H9 (cell line): ENCODE results near the gene SFMBT1. TPM values are rescaled to one million over a fixed set of nuclear protein-coding genes. Genes with fewer than 3 reads are reported as not detected.

Experiments used
- DNase-seq: peaks from one replicate; pipeline ENCODE4 v3.0.0-alpha.2; 2017
- H2AFZ ChIP-seq: one replicate; pipeline ENCODE4 v1.6.1; 2013; ENCODE audit warnings: mild to moderate bottlenecking, low read length, control low read depth, moderate library complexity
- H2AK5ac ChIP-seq: 2 replicates; pipeline ENCODE4 v1.6.1; 2013; ENCODE audit warnings: low read length, control low read depth, mixed read lengths; ENCODE audit not compliant: insufficient read length
- H2BK120ac ChIP-seq: one replicate; pipeline ENCODE4 v1.6.1; 2013; ENCODE audit warnings: low read depth, mild to moderate bottlenecking, low read length, control low read depth, inconsistent platforms; ENCODE audit not compliant: poor library complexity, severe bottlenecking
- H2BK12ac ChIP-seq: 2 replicates; pipeline ENCODE4 v1.6.1; 2013; ENCODE audit warnings: low read length, control low read depth, mixed read lengths, low read depth; ENCODE audit not compliant: insufficient read length
- H2BK15ac ChIP-seq: 2 replicates; pipeline ENCODE4 v1.6.1; 2013; ENCODE audit warnings: low read depth, low read length, control low read depth
- H2BK20ac ChIP-seq: one replicate; pipeline ENCODE4 v1.6.1; 2013; ENCODE audit warnings: low read depth, mild to moderate bottlenecking, low read length, control low read depth, inconsistent platforms; ENCODE audit not compliant: poor library complexity, severe bottlenecking
- H2BK5ac ChIP-seq: 2 replicates; pipeline ENCODE4 v1.6.1; 2013; ENCODE audit warnings: low read length, control low read depth, mixed read lengths; ENCODE audit not compliant: insufficient read length
- H3K14ac ChIP-seq: 2 replicates; pipeline ENCODE4 v1.6.1; 2013; ENCODE audit warnings: low read length, control low read depth; ENCODE audit not compliant: insufficient read depth
- H3K18ac ChIP-seq: 2 replicates; pipeline ENCODE4 v1.6.1; 2013; ENCODE audit warnings: low read depth, mild to moderate bottlenecking, mixed read lengths, low read length, control low read depth; ENCODE audit not compliant: insufficient read length
- H3K23ac ChIP-seq: 2 replicates; pipeline ENCODE4 v1.6.1; 2013; ENCODE audit warnings: low read length, control low read depth, mixed read lengths, low read depth; ENCODE audit not compliant: insufficient read length
- H3K23me2 ChIP-seq: 2 replicates; pipeline ENCODE4 v1.6.1; 2013; ENCODE audit warnings: low read depth, mild to moderate bottlenecking, mixed read lengths, low read length, control low read depth; ENCODE audit not compliant: insufficient read length, poor library complexity, severe bottlenecking
- H3K27ac ChIP-seq: 2 replicates; pipeline ENCODE4 v1.5.1; 2013; ENCODE audit warnings: low read length, control low read depth, mixed read lengths, low read depth; ENCODE audit not compliant: insufficient read length
- H3K27me3 ChIP-seq: 2 replicates; pipeline ENCODE4 v1.6.1; 2013; ENCODE audit warnings: low read length, control low read depth, inconsistent platforms; ENCODE audit not compliant: insufficient read depth
- H3K4ac ChIP-seq: 2 replicates; pipeline ENCODE4 v1.6.1; 2013; ENCODE audit warnings: low read depth, mild to moderate bottlenecking, control low read depth, inconsistent platforms, low read length, moderate library complexity
- H3K4me1 ChIP-seq: 2 replicates; pipeline ENCODE4 v1.6.1; 2013; ENCODE audit warnings: low read length, control low read depth, inconsistent platforms; ENCODE audit not compliant: insufficient read depth
- H3K4me2 ChIP-seq: 2 replicates; pipeline ENCODE4 v1.6.1; 2013; ENCODE audit warnings: low read length, control low read depth, mixed read lengths; ENCODE audit not compliant: insufficient read length, insufficient read depth
- H3K56ac ChIP-seq: 2 replicates; pipeline ENCODE4 v1.6.1; 2013; ENCODE audit warnings: low read depth, mild to moderate bottlenecking, mixed read lengths, low read length, control low read depth; ENCODE audit not compliant: insufficient read length
- H3K79me1 ChIP-seq: 2 replicates; pipeline ENCODE4 v1.6.1; 2013; ENCODE audit warnings: low read depth, mild to moderate bottlenecking, moderate library complexity, low read length, control low read depth, inconsistent platforms; ENCODE audit not compliant: insufficient read depth, poor library complexity, severe bottlenecking
- H3K79me2 ChIP-seq: 2 replicates; pipeline ENCODE4 v1.6.1; 2013; ENCODE audit warnings: low read length, control low read depth, inconsistent platforms; ENCODE audit not compliant: insufficient read depth
- H3K9ac ChIP-seq: 2 replicates; pipeline ENCODE4 v1.6.1; 2013; ENCODE audit warnings: low read length, control low read depth, mixed read lengths; ENCODE audit not compliant: insufficient read length; ENCODE audit errors: extremely low read depth
- H3K9me3 ChIP-seq: one replicate; pipeline ENCODE4 v1.6.1; 2013; ENCODE audit warnings: low read depth, low read length, inconsistent platforms; ENCODE audit not compliant: control insufficient read depth
- H3T11ph ChIP-seq: one replicate; pipeline ENCODE4 v1.6.1; 2013; ENCODE audit warnings: mild to moderate bottlenecking, low read length, control low read depth, inconsistent platforms
- H4K20me1 ChIP-seq: one replicate; pipeline ENCODE4 v1.6.1; 2013; ENCODE audit not compliant: control insufficient read depth, insufficient read length, insufficient read depth
- H4K5ac ChIP-seq: 2 replicates; pipeline ENCODE4 v1.6.1; 2013; ENCODE audit warnings: low read depth, mild to moderate bottlenecking, mixed read lengths, low read length, control low read depth; ENCODE audit not compliant: insufficient read length
- H4K8ac ChIP-seq: replicated peaks from 2 replicates; pipeline ENCODE4 v1.6.1; 2013; ENCODE audit warnings: low read length, control low read depth, mixed read lengths, low read depth; ENCODE audit not compliant: insufficient read length
- H4K91ac ChIP-seq: 2 replicates; pipeline ENCODE4 v1.6.1; 2013; ENCODE audit warnings: low read depth, mild to moderate bottlenecking, moderate library complexity, mixed read lengths, low read length, control low read depth; ENCODE audit not compliant: insufficient read length
- H3K27ac Mint-ChIP-seq, 3 experiments: 2 replicates in 2 of 3; 3 replicates in 1 of 3; pipeline ENCODE4 v1.8.0; 2020 to 2021; ENCODE audit warnings: mixed read lengths in 3 of 3, mild to moderate bottlenecking in 1 of 3, moderate library complexity in 1 of 3
- H3K27me3 Mint-ChIP-seq: 2 replicates; pipeline ENCODE4 v1.8.0; 2021; ENCODE audit warnings: low read depth, mild to moderate bottlenecking, moderate library complexity, mixed read lengths
- H3K36me3 Mint-ChIP-seq, 3 experiments: 2 replicates in 2 of 3; 3 replicates in 1 of 3; pipeline ENCODE4 v1.8.0; 2020 to 2021; ENCODE audit warnings: low read depth in 3 of 3, mixed read lengths in 3 of 3; ENCODE audit not compliant: insufficient read depth in 1 of 3
- H3K4me1 Mint-ChIP-seq, 2 experiments: 2 replicates each; pipeline ENCODE4 v1.8.0; 2020; ENCODE audit warnings: mixed read lengths in 2 of 2
- H3K4me3 Mint-ChIP-seq, 2 experiments: 2 replicates in 1 of 2; 3 replicates in 1 of 2; pipeline ENCODE4 v1.8.0; 2020 to 2021; ENCODE audit warnings: mild to moderate bottlenecking in 2 of 2, mixed read lengths in 2 of 2, moderate library complexity in 1 of 2
- H3K9me3 Mint-ChIP-seq, 2 experiments: 2 replicates in 1 of 2; 3 replicates in 1 of 2; pipeline ENCODE4 v1.8.0; 2020; ENCODE audit warnings: mild to moderate bottlenecking in 2 of 2, mixed read lengths in 2 of 2, moderate library complexity in 1 of 2
- WGBS: extraction: QIAGEN DNeasy Blood & Tissue Kit; methylation state at CpG from one replicate; pipeline ENCODE4 v1.1.7; 2013; ENCODE audit warnings: missing lambda C conversion rate, low lambda C conversion rate, mixed read lengths; ENCODE audit not compliant: insufficient read length; ENCODE audit errors: extremely low coverage; 5-methylcytosine and 5-hydroxymethylcytosine counted together
- total RNA-seq: library from RNA; stranded (reverse); gene quantifications from 2 replicates; pipeline ENCODE4 v1.2.1, GENCODE V29; 2021
- TF ChIP-seq, protein P1 (sequence below): fragments of 200-600 bp; sonication (generic); conservative IDR thresholded peaks from 3 replicates; pipeline ENCODE4 v1.8.0; 2021; ENCODE audit warnings: antibody characterized with exemption, mild to moderate bottlenecking

SFMBT1 gene
- total RNA-seq, 1 experiment from 2014 or later, result 15.3 TPM

DNA sequence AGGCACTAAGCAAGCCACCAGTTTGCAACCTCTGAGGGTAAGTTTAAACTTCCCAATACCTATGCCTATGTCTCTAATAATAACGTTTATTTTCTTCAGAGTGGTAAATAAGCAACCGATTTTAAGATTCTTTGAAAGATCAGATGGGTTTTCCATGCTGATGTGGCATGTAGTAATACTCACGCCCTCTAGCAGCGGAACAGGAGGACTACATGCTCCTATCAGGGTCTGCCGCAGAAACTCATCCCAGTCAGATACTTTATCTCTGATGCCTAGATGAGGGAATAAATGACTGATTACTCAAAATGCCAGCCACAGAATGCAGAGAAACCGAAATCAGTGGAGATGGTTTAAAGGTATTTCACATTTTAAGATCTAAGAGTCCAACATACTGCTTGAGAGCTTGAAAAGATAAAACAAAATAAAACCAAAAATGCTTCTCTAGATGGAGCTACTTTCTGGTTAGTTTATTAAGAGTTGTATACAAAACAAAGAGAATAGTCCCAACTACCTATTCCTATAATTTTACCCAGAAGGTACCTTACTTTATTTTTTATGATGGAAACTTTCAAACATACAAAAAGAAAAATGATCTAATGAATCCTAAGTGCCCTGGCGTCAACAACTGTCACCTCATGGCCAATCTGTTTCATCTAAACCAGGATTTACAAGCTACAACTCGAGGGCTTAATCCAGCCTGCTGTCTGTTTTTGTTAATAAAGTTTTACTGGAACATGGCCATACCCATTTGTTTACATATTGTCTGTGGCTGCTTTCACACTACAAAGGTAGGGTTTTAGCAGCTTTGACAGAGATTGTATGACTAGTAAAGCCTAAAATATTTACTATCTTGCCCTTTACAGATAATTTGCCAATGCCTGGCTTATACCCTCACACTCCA is 111.0 kb downstream of the SFMBT1 start:
- Mint-ChIP-seq H3K4me3 (no peak overlapping the region), H3K27me3 (no peaks in the 10 kb centered on the region), H3K36me3 (no peaks in the 10 kb centered on the region), H3K9me3 (no peaks in the 10 kb centered on the region), H3K4me1 (peaks cover under 1% of the 10 kb centered on the region in 2 experiments; a peak in 3 of 4 replicates), H3K27ac (no peak overlapping the region)
- Histone ChIP-seq H3K56ac (no peak overlapping the region), H2BK120ac (no peak overlapping the region), H3K14ac (no peak overlapping the region), H2BK20ac (no peak overlapping the region), H3K79me1 (no peaks in the 10 kb centered on the region), H3K79me2 (no peaks in the 10 kb centered on the region), H3K9me3 (no peaks in the 10 kb centered on the region), H4K8ac (no peak overlapping the region), H3T11ph (no peak overlapping the region), H3K27ac (no peak overlapping the region), H2AK5ac (no peak overlapping the region), H4K5ac (no peak overlapping the region), H3K4ac (no peak overlapping the region), H2BK15ac (no peak overlapping the region), H3K9ac (no peak overlapping the region), H2BK12ac (no peak overlapping the region), H3K27me3 (no peaks in the 10 kb centered on the region), H4K20me1 (no peaks in the 10 kb centered on the region), H3K4me1 (no peaks in the 10 kb centered on the region), H3K18ac (no peak overlapping the region), H2AFZ (no peak overlapping the region), H3K23me2 (no peaks in the 10 kb centered on the region), H3K4me2 (no peak overlapping the region), H4K91ac (no peak overlapping the region), H3K23ac (no peak overlapping the region), H2BK5ac (no peak overlapping the region)
- peak; percentile 45 for DNase-seq
- TF ChIP-seq, protein P1, sequence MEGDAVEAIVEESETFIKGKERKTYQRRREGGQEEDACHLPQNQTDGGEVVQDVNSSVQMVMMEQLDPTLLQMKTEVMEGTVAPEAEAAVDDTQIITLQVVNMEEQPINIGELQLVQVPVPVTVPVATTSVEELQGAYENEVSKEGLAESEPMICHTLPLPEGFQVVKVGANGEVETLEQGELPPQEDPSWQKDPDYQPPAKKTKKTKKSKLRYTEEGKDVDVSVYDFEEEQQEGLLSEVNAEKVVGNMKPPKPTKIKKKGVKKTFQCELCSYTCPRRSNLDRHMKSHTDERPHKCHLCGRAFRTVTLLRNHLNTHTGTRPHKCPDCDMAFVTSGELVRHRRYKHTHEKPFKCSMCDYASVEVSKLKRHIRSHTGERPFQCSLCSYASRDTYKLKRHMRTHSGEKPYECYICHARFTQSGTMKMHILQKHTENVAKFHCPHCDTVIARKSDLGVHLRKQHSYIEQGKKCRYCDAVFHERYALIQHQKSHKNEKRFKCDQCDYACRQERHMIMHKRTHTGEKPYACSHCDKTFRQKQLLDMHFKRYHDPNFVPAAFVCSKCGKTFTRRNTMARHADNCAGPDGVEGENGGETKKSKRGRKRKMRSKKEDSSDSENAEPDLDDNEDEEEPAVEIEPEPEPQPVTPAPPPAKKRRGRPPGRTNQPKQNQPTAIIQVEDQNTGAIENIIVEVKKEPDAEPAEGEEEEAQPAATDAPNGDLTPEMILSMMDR, result peak; percentile 77
- WGBS, result no CpG with 5 or more reads among the region's 8 CpGs
